SU-DHL-6 (cell line): ENCODE measurements around the gene CFAP100.

Experiments
- EZH2phosphoT487 ChIP-seq: fragments of 200-600 bp; sonication (generic), shearing (Covaris generic); conservative IDR thresholded peaks from 2 replicates; pipeline ENCODE4 v1.6.1; 2018; ENCODE audit warnings: mild to moderate bottlenecking, antibody characterized with exemption, low read length, moderate library complexity, mixed read lengths
- TF ChIP-seq, protein P1 (sequence below): fragments of 200-600 bp; sonication (generic); IDR thresholded peaks from one replicate; pipeline ENCODE4 v1.5.1; 2017; ENCODE audit warnings: antibody characterized with exemption, mild to moderate bottlenecking, low read length, moderate library complexity; ENCODE audit not compliant: insufficient read depth, poor library complexity, severe bottlenecking

DNA sequence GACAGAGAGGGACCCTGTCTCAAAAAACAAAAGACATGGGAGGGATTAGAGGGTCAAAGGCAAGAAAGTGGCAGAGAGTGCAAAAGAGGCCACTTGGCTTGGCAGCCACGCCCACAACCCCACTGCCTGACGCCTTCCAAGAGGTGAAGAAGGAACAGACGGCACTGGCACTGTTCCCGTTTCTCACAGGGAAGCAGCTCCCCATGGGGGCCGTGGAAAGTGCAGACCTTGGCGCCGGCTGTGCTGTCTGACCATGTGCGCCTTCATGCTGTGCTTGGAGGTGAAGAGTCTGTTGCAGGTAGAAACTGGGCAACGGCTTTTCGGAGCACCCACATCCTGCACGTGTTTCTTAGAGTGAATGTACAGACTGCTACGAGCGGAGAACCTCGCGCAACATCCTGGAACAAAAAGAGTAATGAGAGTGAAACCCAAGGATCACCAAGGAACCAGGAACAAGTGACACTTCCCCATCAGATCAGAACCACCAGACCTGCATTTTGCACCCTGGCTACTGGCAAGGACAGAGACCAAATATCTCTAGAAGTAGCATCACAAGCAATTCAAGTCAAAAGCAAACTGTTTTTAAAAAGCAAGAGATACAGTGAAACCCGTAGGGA, 71.3 kb downstream of the CFAP100 start:
- no peak for TF ChIP-seq EZH2phosphoT487
- TF ChIP-seq, protein P1, sequence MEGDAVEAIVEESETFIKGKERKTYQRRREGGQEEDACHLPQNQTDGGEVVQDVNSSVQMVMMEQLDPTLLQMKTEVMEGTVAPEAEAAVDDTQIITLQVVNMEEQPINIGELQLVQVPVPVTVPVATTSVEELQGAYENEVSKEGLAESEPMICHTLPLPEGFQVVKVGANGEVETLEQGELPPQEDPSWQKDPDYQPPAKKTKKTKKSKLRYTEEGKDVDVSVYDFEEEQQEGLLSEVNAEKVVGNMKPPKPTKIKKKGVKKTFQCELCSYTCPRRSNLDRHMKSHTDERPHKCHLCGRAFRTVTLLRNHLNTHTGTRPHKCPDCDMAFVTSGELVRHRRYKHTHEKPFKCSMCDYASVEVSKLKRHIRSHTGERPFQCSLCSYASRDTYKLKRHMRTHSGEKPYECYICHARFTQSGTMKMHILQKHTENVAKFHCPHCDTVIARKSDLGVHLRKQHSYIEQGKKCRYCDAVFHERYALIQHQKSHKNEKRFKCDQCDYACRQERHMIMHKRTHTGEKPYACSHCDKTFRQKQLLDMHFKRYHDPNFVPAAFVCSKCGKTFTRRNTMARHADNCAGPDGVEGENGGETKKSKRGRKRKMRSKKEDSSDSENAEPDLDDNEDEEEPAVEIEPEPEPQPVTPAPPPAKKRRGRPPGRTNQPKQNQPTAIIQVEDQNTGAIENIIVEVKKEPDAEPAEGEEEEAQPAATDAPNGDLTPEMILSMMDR = no peak
